ENCODE results near the gene NPFFR1. TPM values are rescaled to one million over a fixed set of nuclear protein-coding genes. Genes with fewer than 3 reads are reported as not detected.

NPFFR1 gene
- total RNA-seq, 3 donors from 2014 or later, result 0.44 TPM; not detected in 2

- no peaks in the 10 kb centered on the region for H3K4me1 ChIP-seq
- no peak overlapping the region for H3K27ac ChIP-seq
- no peaks in the 10 kb centered on the region for H3K9me3 ChIP-seq
- no peaks in the 10 kb centered on the region for H3K36me3 ChIP-seq
- no peak overlapping the region for H3K4me3 ChIP-seq
- DNase-seq (ENCODE audit: low spot score in 2 of 2), result no peak
- H3K27me3 ChIP-seq, result no peaks in the 10 kb centered on the region
- intact Hi-C loops (cut with DNase I; ENCODE audit: low total_unique reads), result no loop called here
- no peak for TF ChIP-seq POLR2A (IDR thresholded peaks at IDR 0.05)
- no peak for TF ChIP-seq POLR2AphosphoS5 (IDR thresholded peaks at IDR 0.05)
- TF ChIP-seq CTCF (IDR thresholded peaks at IDR 0.05), result no peak
Measured at GRCh38 chr10:70320751-70321150, 36.9 kb upstream of the NPFFR1 start.

- DNase-seq (ENCODE audit: low spot score in 2 of 2), result no peak
- intact Hi-C loops (cut with DNase I; ENCODE audit: low total_unique reads), result no loop called here
- TF ChIP-seq POLR2AphosphoS5 (IDR thresholded peaks at IDR 0.05) (no peak), CTCF (IDR thresholded peaks at IDR 0.05) (no peak), POLR2A (IDR thresholded peaks at IDR 0.05) (no peak)
- H3K27me3 ChIP-seq, result no peaks in the 10 kb centered on the region
- no peaks in the 10 kb centered on the region for H3K9me3 ChIP-seq
- no peak overlapping the region for H3K27ac ChIP-seq
- H3K4me1 ChIP-seq, result no peaks in the 10 kb centered on the region
- H3K36me3 ChIP-seq, result no peaks in the 10 kb centered on the region
- H3K4me3 ChIP-seq, result no peak overlapping the region
Measured at GRCh38 chr10:70319824-70320223, 36.0 kb upstream of the NPFFR1 start.

- intact Hi-C loops (cut with DNase I; ENCODE audit: low total_unique reads), result no loop called here
- Histone ChIP-seq H3K9me3 (no peaks in the 10 kb centered on the region), H3K4me3 (no peak overlapping the region), H3K27me3 (no peaks in the 10 kb centered on the region), H3K4me1 (no peaks in the 10 kb centered on the region), H3K27ac (no peak overlapping the region), H3K36me3 (no peaks in the 10 kb centered on the region)
- no peak for TF ChIP-seq CTCF (IDR thresholded peaks at IDR 0.05)
- no peak for DNase-seq (ENCODE audit: low spot score in 2 of 2)
Measured at GRCh38 chr10:70319183-70319582, 35.4 kb upstream of the NPFFR1 start.

GRCh38 chr10:70317943-70318318, 34.1 kb upstream of the NPFFR1 start:
- Histone ChIP-seq H3K4me1 (no peaks in the 10 kb centered on the region), H3K27ac (no peak overlapping the region), H3K4me3 (no peak overlapping the region), H3K36me3 (no peaks in the 10 kb centered on the region), H3K9me3 (no peaks in the 10 kb centered on the region), H3K27me3 (no peaks in the 10 kb centered on the region)
- intact Hi-C loops (cut with DNase I; ENCODE audit: low total_unique reads), result no loop called here
- TF ChIP-seq CTCF (IDR thresholded peaks at IDR 0.05) (no peak), POLR2A (IDR thresholded peaks at IDR 0.05) (no peak), POLR2AphosphoS5 (IDR thresholded peaks at IDR 0.05) (no peak)
- DNase-seq (ENCODE audit: low spot score in 2 of 2), result no peak

- intact Hi-C loops (cut with DNase I; ENCODE audit: low total_unique reads), result no loop called here
- H3K27ac ChIP-seq, result no peak overlapping the region
- no peak overlapping the region for H3K4me3 ChIP-seq
- H3K36me3 ChIP-seq, result no peaks in the 10 kb centered on the region
- no peaks in the 10 kb centered on the region for H3K4me1 ChIP-seq
- no peak for TF ChIP-seq POLR2AphosphoS5 (IDR thresholded peaks at IDR 0.05)
- TF ChIP-seq CTCF (IDR thresholded peaks at IDR 0.05), result no peak
- TF ChIP-seq POLR2A (IDR thresholded peaks at IDR 0.05), result no peak
- H3K27me3 ChIP-seq, result no peaks in the 10 kb centered on the region
- DNase-seq (ENCODE audit: low spot score in 2 of 2), result no peak
- H3K9me3 ChIP-seq, result no peaks in the 10 kb centered on the region
Measured at GRCh38 chr10:70317272-70317942, 33.6 kb upstream of the NPFFR1 start.
